Measurements from ENCODE around the gene LYAR.

Gene LYAR

GRCh38 chr4:4289941-4290850, at the start of gene LYAR, which contains the start of gene ZBTB49:
LYAR (minus strand) TSS chr4:4290154; CDS start chr4:4283742, 6,412 bp downstream.
ZBTB49 (plus strand) TSS chr4:4290251; CDS start chr4:4299946, 9,695 bp downstream.
- peak; percentile 92 for DNase-seq

- DNase-seq = no peak
These were observed 49.6 kb upstream of the LYAR start for GRCh38 chr4:4339504-4340085.

GRCh38 chr4:4338210-4339001, 48.5 kb upstream of the LYAR start:
- no peak for DNase-seq

GRCh38 chr4:4334798-4335520, 45.0 kb upstream of the LYAR start:
- peak; percentile 56 for DNase-seq

GRCh38 chr4:4333265-4333706, 43.3 kb upstream of the LYAR start:
- DNase-seq = no peak

GRCh38 chr4:4332529-4332928, 42.6 kb upstream of the LYAR start:
- no peak for DNase-seq

- no peak for DNase-seq
These were observed 40.8 kb upstream of the LYAR start for GRCh38 chr4:4330794-4331193.

- DNase-seq = no peak
These were observed 39.5 kb upstream of the LYAR start for GRCh38 chr4:4329496-4329895.

- no peak for DNase-seq
These were observed 38.9 kb upstream of the LYAR start for GRCh38 chr4:4328840-4329239.

- DNase-seq = no peak
These were observed 38.3 kb upstream of the LYAR start for GRCh38 chr4:4328206-4328605.

- DNase-seq = no peak
These were observed 37.7 kb upstream of the LYAR start for GRCh38 chr4:4327652-4328121.

GRCh38 chr4:4326166-4326565, 36.2 kb upstream of the LYAR start:
- DNase-seq = no peak

GRCh38 chr4:4325321-4325720, 35.4 kb upstream of the LYAR start:
- DNase-seq = no peak

GRCh38 chr4:4323705-4324534, 34.0 kb upstream of the LYAR start:
- DNase-seq = no peak

GRCh38 chr4:4321951-4322688, 32.2 kb upstream of the LYAR start:
- DNase-seq = no peak

- no peak for DNase-seq
These were observed 31.2 kb upstream of the LYAR start for GRCh38 chr4:4320951-4321714.

- DNase-seq = no peak
These were observed 30.6 kb upstream of the LYAR start for GRCh38 chr4:4320528-4320927.

GRCh38 chr4:4317496-4318232, 27.7 kb upstream of the LYAR start:
- DNase-seq = no peak

- no peak for DNase-seq
These were observed 26.2 kb upstream of the LYAR start for GRCh38 chr4:4316150-4316495.
